ENCODE measurements around the gene NFATC1. TPM values are rescaled to one million over a fixed set of nuclear protein-coding genes. Genes with fewer than 3 reads are reported as not detected.
A peak's percentile ranks its signal among the peaks of the same experiment; 100 is the strongest.

Gene NFATC1
- total and polyA plus RNA-seq, 2 donors (not counting 1 experiment from before 2014, with no cell fraction given): 0.92 to 4.3 TPM

DNA sequence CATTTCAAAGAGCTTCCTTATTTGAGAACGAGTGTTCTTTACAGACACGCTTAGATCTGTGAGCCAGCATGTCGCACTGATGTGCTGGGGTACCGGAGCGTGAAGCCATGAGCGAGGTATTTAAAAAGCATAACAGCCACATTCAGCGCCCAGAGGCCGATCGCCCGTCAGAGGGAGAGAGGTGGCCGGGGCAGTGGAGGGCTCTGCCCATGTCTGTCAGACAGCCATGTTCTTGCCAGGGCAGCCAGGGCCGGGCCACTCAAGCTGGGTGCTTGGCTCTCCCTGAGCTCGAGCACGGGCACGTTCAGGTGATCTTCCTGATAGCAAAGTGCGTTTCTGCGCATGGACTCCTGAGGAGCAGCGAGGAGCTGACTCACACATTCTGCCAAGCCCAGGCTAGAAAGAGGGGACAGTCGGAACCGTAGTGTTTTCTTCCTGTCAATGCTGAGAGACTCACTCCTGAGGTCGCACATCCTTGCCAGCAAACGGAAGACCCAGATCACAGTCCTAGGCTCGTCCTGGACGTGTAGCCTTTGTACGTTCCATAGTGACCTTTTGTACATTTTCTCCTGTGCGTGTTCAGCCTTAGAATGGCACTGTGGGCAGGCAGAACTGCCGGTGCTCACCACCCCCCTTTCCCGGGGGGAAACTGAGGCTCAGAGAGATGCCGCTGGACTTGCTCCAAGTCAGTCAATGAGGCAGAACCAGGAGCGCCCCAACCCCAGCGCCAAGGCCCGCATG lies 100.7 kb downstream of the NFATC1 start:
- Histone ChIP-seq H3K79me2 (ENCODE audit: control insufficient read depth, insufficient read depth, low read length) (no peaks in the 10 kb centered on the region), H3K4me2 (ENCODE audit: extremely low read depth, insufficient read depth, low read length) (no peak overlapping the region), H3K4me3 (replicated peaks in 1 of 4; ENCODE audit: control extremely low read depth in 1 of 4, insufficient read depth in 1 of 4, low read depth in 3 of 4, low read length in 4 of 4) (no peak overlapping the region), H3K9ac (ENCODE audit: insufficient read depth, low read length) (no peak overlapping the region), H4K20me1 (ENCODE audit: control insufficient read depth, extremely low read depth, insufficient read depth, low read length) (no peaks in the 10 kb centered on the region), H2AFZ (ENCODE audit: low read length) (no peak overlapping the region), H3K36me3 (ENCODE audit: control insufficient read depth, insufficient read depth, low read length) (no peaks in the 10 kb centered on the region), H3K27me3 (ENCODE audit: control insufficient read depth, insufficient read depth, low read length) (no peaks in the 10 kb centered on the region), H3K27ac (ENCODE audit: insufficient read depth, low read length) (no peak overlapping the region), H3K4me1 (ENCODE audit: control insufficient read depth, extremely low read depth, insufficient read depth, low read length) (no peaks in the 10 kb centered on the region), H3K9me3 (ENCODE audit: control insufficient read depth, insufficient read depth, low read depth, low read length) (no peaks in the 10 kb centered on the region)
- DNase-seq (ENCODE audit: low read depth in 2 of 2): no peak
- TF ChIP-seq, protein P1, sequence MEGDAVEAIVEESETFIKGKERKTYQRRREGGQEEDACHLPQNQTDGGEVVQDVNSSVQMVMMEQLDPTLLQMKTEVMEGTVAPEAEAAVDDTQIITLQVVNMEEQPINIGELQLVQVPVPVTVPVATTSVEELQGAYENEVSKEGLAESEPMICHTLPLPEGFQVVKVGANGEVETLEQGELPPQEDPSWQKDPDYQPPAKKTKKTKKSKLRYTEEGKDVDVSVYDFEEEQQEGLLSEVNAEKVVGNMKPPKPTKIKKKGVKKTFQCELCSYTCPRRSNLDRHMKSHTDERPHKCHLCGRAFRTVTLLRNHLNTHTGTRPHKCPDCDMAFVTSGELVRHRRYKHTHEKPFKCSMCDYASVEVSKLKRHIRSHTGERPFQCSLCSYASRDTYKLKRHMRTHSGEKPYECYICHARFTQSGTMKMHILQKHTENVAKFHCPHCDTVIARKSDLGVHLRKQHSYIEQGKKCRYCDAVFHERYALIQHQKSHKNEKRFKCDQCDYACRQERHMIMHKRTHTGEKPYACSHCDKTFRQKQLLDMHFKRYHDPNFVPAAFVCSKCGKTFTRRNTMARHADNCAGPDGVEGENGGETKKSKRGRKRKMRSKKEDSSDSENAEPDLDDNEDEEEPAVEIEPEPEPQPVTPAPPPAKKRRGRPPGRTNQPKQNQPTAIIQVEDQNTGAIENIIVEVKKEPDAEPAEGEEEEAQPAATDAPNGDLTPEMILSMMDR (conservative IDR thresholded peaks at IDR 0.05 in 1 of 2, IDR thresholded peaks at IDR 0.05 in 1 of 2; ENCODE audit: low read depth in 1 of 2, low read length in 2 of 2): no peak
- TF ChIP-seq EZH2 (IDR thresholded peaks at IDR 0.05; ENCODE audit: low read length, missing control alignments): no peak

DNA sequence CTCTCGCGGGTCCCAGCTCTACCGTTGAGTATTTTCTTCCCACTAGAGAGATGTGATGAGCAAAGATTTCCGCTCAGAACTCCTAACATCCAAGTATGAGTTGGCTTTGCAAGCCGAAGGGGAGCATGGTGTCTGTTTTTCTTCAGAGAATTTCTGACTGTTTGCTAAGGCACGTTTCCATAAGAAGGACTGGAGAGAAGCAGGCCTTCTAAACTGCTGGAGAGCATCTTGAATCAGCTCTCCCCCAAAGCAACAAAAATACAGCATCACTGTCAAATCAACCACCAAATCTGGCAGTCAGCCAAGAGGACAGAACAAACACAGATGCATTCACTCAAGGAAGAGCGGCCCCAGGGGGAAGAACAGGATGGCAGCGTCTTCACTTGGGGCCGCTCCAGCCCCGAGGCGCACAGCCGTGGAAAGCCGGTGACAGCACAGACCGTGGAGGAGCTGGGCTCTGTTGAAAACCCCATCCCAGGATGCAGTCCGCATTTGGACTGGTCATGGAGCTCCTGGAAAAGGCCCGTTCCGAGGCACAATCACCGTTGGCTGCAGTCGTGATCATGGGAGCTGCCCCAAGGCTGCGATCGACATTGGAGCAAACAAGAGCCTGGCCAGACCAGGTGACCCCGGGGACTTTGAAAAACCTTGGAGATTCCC lies 101.4 kb downstream of the NFATC1 start:
- Histone ChIP-seq H4K20me1 (ENCODE audit: control insufficient read depth, extremely low read depth, insufficient read depth, low read length) (no peaks in the 10 kb centered on the region), H3K9me3 (ENCODE audit: control insufficient read depth, insufficient read depth, low read depth, low read length) (no peaks in the 10 kb centered on the region), H3K27me3 (ENCODE audit: control insufficient read depth, insufficient read depth, low read length) (no peaks in the 10 kb centered on the region), H3K4me3 (replicated peaks in 1 of 4; ENCODE audit: control extremely low read depth in 1 of 4, insufficient read depth in 1 of 4, low read depth in 3 of 4, low read length in 4 of 4) (no peak overlapping the region), H3K4me1 (ENCODE audit: control insufficient read depth, extremely low read depth, insufficient read depth, low read length) (no peaks in the 10 kb centered on the region), H3K79me2 (ENCODE audit: control insufficient read depth, insufficient read depth, low read length) (no peaks in the 10 kb centered on the region), H3K4me2 (ENCODE audit: extremely low read depth, insufficient read depth, low read length) (peak overlapping the region; percentile 25), H3K36me3 (ENCODE audit: control insufficient read depth, insufficient read depth, low read length) (no peaks in the 10 kb centered on the region), H3K27ac (ENCODE audit: insufficient read depth, low read length) (no peak overlapping the region), H3K9ac (ENCODE audit: insufficient read depth, low read length) (no peak overlapping the region), H2AFZ (ENCODE audit: low read length) (no peak overlapping the region)
- TF ChIP-seq, protein P1 (conservative IDR thresholded peaks at IDR 0.05 in 1 of 2, IDR thresholded peaks at IDR 0.05 in 1 of 2; ENCODE audit: low read depth in 1 of 2, low read length in 2 of 2): no peak
- TF ChIP-seq EZH2 (IDR thresholded peaks at IDR 0.05; ENCODE audit: low read length, missing control alignments): no peak
- DNase-seq (ENCODE audit: low read depth in 2 of 2): peak; percentile 36 to 57

DNA sequence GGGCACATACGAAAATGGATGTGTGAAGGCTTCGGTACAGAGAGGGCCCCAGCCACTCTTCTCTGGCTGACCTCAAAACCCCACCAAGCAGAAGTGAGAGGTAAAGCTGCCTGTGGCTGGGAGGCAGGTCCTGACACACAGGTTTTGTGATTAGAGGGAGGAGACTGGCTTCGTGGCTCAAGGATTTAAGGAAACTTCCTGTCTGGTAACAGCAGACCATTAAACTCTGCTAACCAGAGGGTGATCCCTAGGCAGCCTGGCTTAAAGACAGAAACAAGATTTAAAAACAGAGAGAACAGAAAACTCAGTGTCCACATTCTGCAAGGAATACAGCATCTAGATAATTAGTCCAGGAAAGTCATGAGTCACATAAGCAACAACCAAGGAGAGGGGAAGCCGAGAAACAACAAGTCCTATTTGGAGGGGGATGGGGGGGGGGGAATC lies 101.9 kb downstream of the NFATC1 start:
- Histone ChIP-seq H2AFZ (ENCODE audit: low read length) (no peak overlapping the region), H3K79me2 (ENCODE audit: control insufficient read depth, insufficient read depth, low read length) (no peaks in the 10 kb centered on the region), H3K27ac (ENCODE audit: insufficient read depth, low read length) (no peak overlapping the region), H3K4me2 (ENCODE audit: extremely low read depth, insufficient read depth, low read length) (no peak overlapping the region), H3K4me1 (ENCODE audit: control insufficient read depth, extremely low read depth, insufficient read depth, low read length) (no peaks in the 10 kb centered on the region), H3K36me3 (ENCODE audit: control insufficient read depth, insufficient read depth, low read length) (no peaks in the 10 kb centered on the region), H3K9me3 (ENCODE audit: control insufficient read depth, insufficient read depth, low read depth, low read length) (no peaks in the 10 kb centered on the region), H3K27me3 (ENCODE audit: control insufficient read depth, insufficient read depth, low read length) (no peaks in the 10 kb centered on the region), H3K9ac (ENCODE audit: insufficient read depth, low read length) (no peak overlapping the region), H3K4me3 (replicated peaks in 1 of 4; ENCODE audit: control extremely low read depth in 1 of 4, insufficient read depth in 1 of 4, low read depth in 3 of 4, low read length in 4 of 4) (no peak overlapping the region), H4K20me1 (ENCODE audit: control insufficient read depth, extremely low read depth, insufficient read depth, low read length) (no peaks in the 10 kb centered on the region)
- peak in 1 of 2 donors; percentile 25 for DNase-seq (ENCODE audit: low read depth in 2 of 2)
- TF ChIP-seq EZH2 (IDR thresholded peaks at IDR 0.05; ENCODE audit: low read length, missing control alignments): no peak
- TF ChIP-seq, protein P1 (conservative IDR thresholded peaks at IDR 0.05 in 1 of 2, IDR thresholded peaks at IDR 0.05 in 1 of 2; ENCODE audit: low read depth in 1 of 2, low read length in 2 of 2): no peak
